Left ventricle myocardium inferior (tissue), 1 donor: ENCODE measurements around the gene TMEM245. TPM values are rescaled to one million over a fixed set of nuclear protein-coding genes. Genes with fewer than 3 reads are reported as not detected.

Experiments
- DNase-seq: peaks from one replicate; pipeline ENCODE4 v3.0.0-alpha.2; 2020
- H3K27ac ChIP-seq: fragments of 200-600 bp; replicated peaks from 2 replicates; pipeline ENCODE4 v1.8.0; 2021
- H3K27me3 ChIP-seq: fragments of 200-600 bp; 2 replicates; pipeline ENCODE4 v1.8.0; 2021; ENCODE audit warnings: low read depth
- H3K36me3 ChIP-seq: fragments of 200-600 bp; 2 replicates; pipeline ENCODE4 v1.8.0; 2021
- H3K4me1 ChIP-seq: fragments of 200-600 bp; 2 replicates; pipeline ENCODE4 v1.8.0; 2021
- H3K4me3 ChIP-seq: fragments of 200-600 bp; 2 replicates; pipeline ENCODE4 v1.8.0; 2021; ENCODE audit warnings: mild to moderate bottlenecking, moderate library complexity
- H3K9me3 ChIP-seq: fragments of 200-600 bp; replicated peaks from 2 replicates; pipeline ENCODE4 v1.8.0; 2021
- CTCF ChIP-seq: fragments of 200-600 bp; IDR thresholded peaks from 2 replicates; pipeline ENCODE4 v1.8.0; 2021; ENCODE audit warnings: antibody characterized with exemption, mild to moderate bottlenecking, borderline replicate concordance
- intact Hi-C: fragments of 100-400 bp; cut with micrococcal nuclease; formaldehyde crosslinking; loops from one replicate; pipeline ENCODE4 v1.11.0; 2022
- total RNA-seq: library from RNA; stranded (reverse); fragmentation: NEBNext Ultra II Directional; extraction: Animal tissue kit (Norgen Biotek cat#: 25700); gene quantifications from one replicate; pipeline ENCODE4 v1.2.1, GENCODE V29; 2021
- donor health status: DM: no; HTN: yes; CAD: no; lungs with severe emphysema.

The TMEM245 gene
- total RNA-seq, 1 donor from 2014 or later: 97.4 TPM

GRCh38 chr9:109047259-109047658, 72.5 kb downstream of the TMEM245 start:
- no peaks in the 10 kb centered on the region for H3K27me3 ChIP-seq
- H3K27ac ChIP-seq: no peak overlapping the region
- H3K36me3 ChIP-seq: peaks cover 82% of the 10 kb centered on the region
- peaks cover 6% of the 10 kb centered on the region for H3K9me3 ChIP-seq
- no peak overlapping the region for H3K4me3 ChIP-seq
- no peak for TF ChIP-seq CTCF
- no peak for DNase-seq
- intact Hi-C loops: no loop called here
- peaks cover 21% of the 10 kb centered on the region for H3K4me1 ChIP-seq

DNA sequence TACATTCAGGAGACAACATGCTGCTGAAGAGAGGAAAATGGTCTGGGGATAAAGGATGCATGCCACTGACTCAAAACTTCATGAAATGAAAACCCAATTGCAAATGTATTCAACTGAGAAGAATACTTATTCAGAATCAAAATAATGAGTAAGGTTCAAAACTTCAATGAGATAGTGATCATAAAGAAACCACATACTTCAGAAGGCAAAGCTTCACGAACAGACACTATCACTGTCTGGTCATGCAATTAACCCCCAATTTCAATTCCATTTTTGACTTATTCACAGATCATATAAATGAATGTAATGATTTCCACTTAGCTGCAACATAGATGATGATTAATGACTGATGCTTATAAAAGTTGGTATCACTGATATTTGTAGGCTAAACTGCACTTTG, 73.4 kb downstream of the TMEM245 start:
- peaks cover 91% of the 10 kb centered on the region for H3K36me3 ChIP-seq
- intact Hi-C loops: no loop called here
- H3K27me3 ChIP-seq: no peaks in the 10 kb centered on the region
- peaks cover 9% of the 10 kb centered on the region for H3K9me3 ChIP-seq
- H3K4me1 ChIP-seq: peaks cover 12% of the 10 kb centered on the region
- no peak overlapping the region for H3K27ac ChIP-seq
- DNase-seq: no peak
- no peak for TF ChIP-seq CTCF
- no peak overlapping the region for H3K4me3 ChIP-seq

- no peak for DNase-seq
- peaks cover 9% of the 10 kb centered on the region for H3K9me3 ChIP-seq
- no peak overlapping the region for H3K4me3 ChIP-seq
- no peaks in the 10 kb centered on the region for H3K27me3 ChIP-seq
- no peak for TF ChIP-seq CTCF
- peaks cover 77% of the 10 kb centered on the region for H3K36me3 ChIP-seq
- no peak overlapping the region for H3K27ac ChIP-seq
- intact Hi-C loops: no loop called here
- peaks cover 3% of the 10 kb centered on the region for H3K4me1 ChIP-seq
These were observed 76.2 kb downstream of the TMEM245 start for GRCh38 chr9:109043578-109043977.

DNA sequence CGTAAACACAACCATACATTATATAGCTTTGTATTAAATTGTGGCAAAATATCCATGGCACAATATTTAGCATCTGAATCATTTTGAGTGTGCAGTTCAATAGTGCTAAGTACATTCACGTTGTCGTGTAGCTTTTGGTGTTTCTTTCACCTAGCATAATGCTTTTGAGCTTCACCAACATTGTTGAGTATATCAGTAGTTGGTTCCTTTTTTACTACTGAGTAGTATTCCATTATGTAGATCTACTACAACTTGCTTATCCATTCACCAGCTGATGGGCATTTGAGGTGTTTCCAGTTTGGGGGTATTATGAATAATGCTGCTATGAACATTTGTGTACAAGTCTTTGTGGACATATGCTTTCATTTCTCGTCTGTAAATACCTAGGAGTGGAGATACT, 79.2 kb downstream of the TMEM245 start:
- no peaks in the 10 kb centered on the region for H3K27me3 ChIP-seq
- H3K27ac ChIP-seq: no peak overlapping the region
- no peak for DNase-seq
- TF ChIP-seq CTCF: no peak
- peaks cover 54% of the 10 kb centered on the region for H3K36me3 ChIP-seq
- H3K4me1 ChIP-seq: peaks cover 18% of the 10 kb centered on the region
- intact Hi-C loops: no loop called here
- H3K4me3 ChIP-seq: no peak overlapping the region
- peaks cover 9% of the 10 kb centered on the region for H3K9me3 ChIP-seq

DNA sequence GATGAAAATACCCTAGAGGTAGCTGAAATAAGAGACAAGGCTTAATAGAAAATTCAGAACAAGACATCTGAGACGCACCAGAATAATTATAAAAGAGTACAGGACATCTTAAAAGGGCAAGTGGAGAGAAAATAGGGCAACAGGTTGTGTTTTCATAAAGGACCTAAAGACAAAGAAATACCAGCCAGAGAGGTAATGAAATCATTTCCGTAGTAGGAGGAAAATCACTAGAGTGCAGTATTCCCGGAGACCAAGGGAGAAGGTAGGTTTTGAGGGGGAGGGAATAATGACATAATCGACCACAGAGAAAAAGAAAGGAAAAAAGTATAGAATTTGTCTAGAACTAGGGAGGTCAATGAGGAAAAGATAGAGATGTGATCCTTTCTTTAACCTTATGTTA, 80.2 kb downstream of the TMEM245 start:
- TF ChIP-seq CTCF: no peak
- Histone ChIP-seq H3K27me3 (no peaks in the 10 kb centered on the region), H3K27ac (no peak overlapping the region), H3K4me1 (peaks cover 23% of the 10 kb centered on the region), H3K9me3 (peaks cover 9% of the 10 kb centered on the region), H3K36me3 (peaks cover 53% of the 10 kb centered on the region), H3K4me3 (no peak overlapping the region)
- DNase-seq: no peak
- intact Hi-C loops: no loop called here
